Endothelial cell of umbilical vein (primary cell): ENCODE measurements around the gene PRSS21. TPM values are rescaled to one million over a fixed set of nuclear protein-coding genes. Genes with fewer than 3 reads are reported as not detected.

Source experiments
- BruUV-seq: library from RNA; stranded (reverse); fragments of 400-500 nt; replicated peaks from 2 replicates; lab custom pipeline; 2021; lab: Mats Ljungman, UMichigan
- CTCF ChIA-PET: fragments of 300-600, 350-600 bp; sonication (Branson Sonifier 250); formaldehyde crosslinking; loops from one replicate; lab custom pipeline; 2021; ENCODE audit warnings: antibody characterized with exemption, inconsistent platforms; lab: Charles Lee
- POLR2A ChIA-PET: fragments of 300-600, 350-600 bp; sonication (Branson Sonifier 250); formaldehyde crosslinking; loops from one replicate; lab custom pipeline; 2021; ENCODE audit warnings: antibody characterized with exemption, inconsistent platforms; lab: Charles Lee
- DNase-seq: peaks from one replicate; pipeline ENCODE4 v3.0.0-alpha.2; 2011; ENCODE audit warnings: low read depth, low spot score
- FAIRE-seq: peaks from 2 replicates; lab custom pipeline; 2011; peaks lifted over from hg19 to GRCh38; lab: Jason Lieb, UNC
- H2AFZ ChIP-seq: 2 replicates; pipeline ENCODE4 v1.6.0; 2012; ENCODE audit warnings: low read depth, low read length, control low read depth, inconsistent platforms
- H3K27ac ChIP-seq: 2 replicates; pipeline ENCODE4 v1.5.1; 2011; ENCODE audit warnings: low read depth, mild to moderate bottlenecking, control low read depth, low read length, moderate library complexity; ENCODE audit not compliant: insufficient read depth
- H3K27me3 ChIP-seq, 2 experiments: 2 replicates each; pipeline versions ENCODE4 v1.6.0 to v1.6.1; 2011; ENCODE audit warnings: low read length in 2 of 2, mixed read lengths in 1 of 2; ENCODE audit not compliant: control insufficient read depth in 2 of 2, insufficient read depth in 2 of 2
- H3K36me3 ChIP-seq, 2 experiments: 2 replicates in 1 of 2; 3 replicates in 1 of 2; pipeline ENCODE4 v1.5.1; 2011; ENCODE audit warnings: low read length in 2 of 2, mild to moderate bottlenecking in 1 of 2, moderate library complexity in 1 of 2; ENCODE audit not compliant: control insufficient read depth in 2 of 2, insufficient read depth in 2 of 2; ENCODE audit errors: extremely low read depth in 1 of 2
- H3K4me1 ChIP-seq: 3 replicates; pipeline ENCODE4 v1.5.1; 2011; ENCODE audit warnings: mild to moderate bottlenecking, low read length; ENCODE audit not compliant: control insufficient read depth, insufficient read depth; ENCODE audit errors: extremely low read depth
- H3K4me2 ChIP-seq: 2 replicates; pipeline ENCODE4 v1.6.1; 2011; ENCODE audit warnings: low read length, control low read depth, mixed read lengths; ENCODE audit not compliant: insufficient read depth
- H3K4me3 ChIP-seq, 3 experiments: fragments of 200-600 bp in 1 of 3; sonication (generic), shearing (Covaris generic) in 1 of 3; replicated peaks in 1 of 3; 2 replicates each; pipeline ENCODE4 v1.5.1; 2011 to 2016; ENCODE audit warnings: control low read depth in 3 of 3, low read length in 3 of 3, mild to moderate bottlenecking in 2 of 3, inconsistent platforms in 1 of 3, low read depth in 1 of 3, moderate library complexity in 1 of 3; ENCODE audit not compliant: insufficient read depth in 1 of 3
- H3K79me2 ChIP-seq: 2 replicates; pipeline ENCODE4 v1.6.0; 2012; ENCODE audit warnings: low read length, inconsistent platforms; ENCODE audit not compliant: control insufficient read depth, insufficient read depth
- H3K9ac ChIP-seq: replicated peaks from 2 replicates; pipeline ENCODE3; 2011; ENCODE audit warnings: low read length, control low read depth; ENCODE audit not compliant: insufficient read depth; ENCODE audit errors: extremely low read depth
- H3K9me1 ChIP-seq: replicated peaks from 3 replicates; pipeline ENCODE4 v1.6.0; 2011; ENCODE audit warnings: mild to moderate bottlenecking, low read length; ENCODE audit not compliant: control insufficient read depth, insufficient read depth; ENCODE audit errors: extremely low read depth
- H3K9me3 ChIP-seq: replicated peaks from 2 replicates; pipeline ENCODE4 v1.5.1; 2012; ENCODE audit warnings: low read length, inconsistent platforms; ENCODE audit not compliant: control insufficient read depth, insufficient read depth
- H4K20me1 ChIP-seq: replicated peaks from 2 replicates; pipeline ENCODE3; 2011; ENCODE audit warnings: mild to moderate bottlenecking, low read length; ENCODE audit not compliant: control insufficient read depth, insufficient read depth; ENCODE audit errors: extremely low read depth
- CTCF ChIP-seq, 2 donors: IDR thresholded peaks; 1 replicate in 1 of 2; 2 replicates in 1 of 2; pipeline ENCODE4 v1.5.1; 2011; ENCODE audit warnings: low read length in 2 of 2, mild to moderate bottlenecking in 2 of 2, moderate library complexity in 2 of 2, control low read depth in 1 of 2, inconsistent platforms in 1 of 2, low read depth in 1 of 2; ENCODE audit not compliant: insufficient read depth in 1 of 2; ENCODE audit errors: extremely low read depth in 1 of 2
- FOS ChIP-seq: IDR thresholded peaks from 2 replicates; pipeline ENCODE4 v1.6.1; 2011; ENCODE audit warnings: mild to moderate bottlenecking, low read length, moderate library complexity, borderline replicate concordance; ENCODE audit not compliant: insufficient read depth
- GATA2 ChIP-seq: IDR thresholded peaks from 2 replicates; pipeline ENCODE4 v1.7.0; 2011; ENCODE audit warnings: low read depth, mild to moderate bottlenecking, moderate library complexity, mixed read lengths, low read length; ENCODE audit not compliant: insufficient read length, insufficient read depth
- POLR2A ChIP-seq: IDR thresholded peaks from 2 replicates; pipeline ENCODE4 v1.6.1; 2012; ENCODE audit warnings: low read depth, mild to moderate bottlenecking, control low read depth, low read length
- POLR2AphosphoS5 ChIP-seq: IDR thresholded peaks from 2 replicates; pipeline ENCODE4 v1.6.1; 2012; ENCODE audit warnings: low read depth, mild to moderate bottlenecking, control low read depth, low read length, moderate library complexity; ENCODE audit not compliant: insufficient read depth
- dilution Hi-C: fragments of 300-500 bp; cut with MboI; formaldehyde crosslinking; loops from one replicate; pipeline ENCODE4 v1.15.0; 2019; ENCODE audit warnings: low sequenced_read_pairs; ENCODE audit not compliant: extremely low pct_ligation_motif_present
- intact Hi-C: fragments of 100-400 bp; cut with micrococcal nuclease; formaldehyde crosslinking; loops from one replicate; pipeline ENCODE4 v1.10.0; 2022
- polyA plus RNA-seq, 4 experiments: library from polyadenylated mRNA; depleted of rRNA in 3 of 4; stranded (reverse) in 3 of 4; unstranded in 1 of 4; fragments of >200 nt; gene quantifications; 2 replicates each; pipeline versions ENCODE4 v1.2.1 to v1.2.3, GENCODE V29; 2011 to 2012; ENCODE audit warnings: missing spikeins in 1 of 4
- total RNA-seq: library from RNA; stranded (reverse); gene quantifications from 2 replicates; pipeline ENCODE4 v1.2.3, GENCODE V29; 2021

PRSS21 gene
- total and polyA plus RNA-seq, 2 donors (not counting 3 experiments of a cell fraction or from before 2014, with no cell fraction given), result 0.28 TPM; not detected in 1

GRCh38 chr16:2825906-2826305 lies 8.9 kb downstream of the PRSS21 start:
- Histone ChIP-seq H3K9ac (no peak overlapping the region), H4K20me1 (no peaks in the 10 kb centered on the region), H3K79me2 (no peaks in the 10 kb centered on the region), H3K4me2 (no peak overlapping the region), H3K27me3 (no peaks in the 10 kb centered on the region), H3K4me3 (no peak overlapping the region), H3K9me3 (no peaks in the 10 kb centered on the region), H2AFZ (no peak overlapping the region), H3K9me1 (no peaks in the 10 kb centered on the region), H3K27ac (no peak overlapping the region), H3K4me1 (peaks cover 2% of the 10 kb centered on the region), H3K36me3 (no peaks in the 10 kb centered on the region)
- intact Hi-C loops, result no loop called here
- no TSS peak for BruUV-seq
- DNase-seq (no peak), FAIRE-seq (no peak)
- ChIA-PET POLR2A (no interaction called here), CTCF (interaction anchor here (0.8 to 1.4 kb wide), 3 partner anchors 13 to 28 kb away, joined by 3 to 8 read pairs (median 3); partner anchors contain the start of gene PRSS41)
- no peak for TF ChIP-seq POLR2A
- no peak for TF ChIP-seq CTCF (IDR thresholded peaks at IDR 0.05; ENCODE audit: extremely low read depth in 1 of 2, insufficient read depth in 1 of 2, low read depth in 1 of 2, low read length in 2 of 2)
- no peak for TF ChIP-seq FOS
- no peak for TF ChIP-seq GATA2
- no peak for TF ChIP-seq POLR2AphosphoS5
- dilution Hi-C loops, result no loop called here
